ENCODE measurements around the gene FBXL7.

The FBXL7 gene

GRCh38 chr5:15727375-15727774 lies 227.4 kb downstream of the FBXL7 start:
- no peak for DNase-seq

- no peak for DNase-seq
Measured at GRCh38 chr5:15728811-15729210, 228.8 kb downstream of the FBXL7 start.

GRCh38 chr5:15731699-15732098 lies 231.7 kb downstream of the FBXL7 start:
- no peak for DNase-seq

- DNase-seq: no peak
Measured at GRCh38 chr5:15734058-15734457, 234.1 kb downstream of the FBXL7 start.

GRCh38 chr5:15737036-15737821 lies 237.2 kb downstream of the FBXL7 start:
- no peak for DNase-seq

GRCh38 chr5:15737871-15738664 lies 238.1 kb downstream of the FBXL7 start:
- DNase-seq: no peak

GRCh38 chr5:15740383-15740782 lies 240.4 kb downstream of the FBXL7 start:
- DNase-seq: no peak

- DNase-seq: no peak
Measured at GRCh38 chr5:15741591-15741990, 241.6 kb downstream of the FBXL7 start.

- DNase-seq: no peak
Measured at GRCh38 chr5:15746833-15747232, 246.9 kb downstream of the FBXL7 start.

GRCh38 chr5:15748266-15748665 lies 248.3 kb downstream of the FBXL7 start:
- no peak for DNase-seq

- DNase-seq: no peak
Measured at GRCh38 chr5:15752663-15753285, 252.8 kb downstream of the FBXL7 start.

GRCh38 chr5:15753752-15754151 lies 253.8 kb downstream of the FBXL7 start:
- no peak for DNase-seq

GRCh38 chr5:15757103-15757502 lies 257.1 kb downstream of the FBXL7 start:
- no peak for DNase-seq

GRCh38 chr5:15757619-15758018 lies 257.6 kb downstream of the FBXL7 start:
- no peak for DNase-seq

- no peak for DNase-seq
Measured at GRCh38 chr5:15762668-15763067, 262.7 kb downstream of the FBXL7 start.

- DNase-seq: no peak
Measured at GRCh38 chr5:15763754-15764153, 263.8 kb downstream of the FBXL7 start.

GRCh38 chr5:15768936-15769335 lies 269.0 kb downstream of the FBXL7 start:
- DNase-seq: no peak

GRCh38 chr5:15772131-15772530 lies 272.2 kb downstream of the FBXL7 start:
- no peak for DNase-seq

- no peak for DNase-seq
Measured at GRCh38 chr5:15774632-15775031, 274.7 kb downstream of the FBXL7 start.

GRCh38 chr5:15776346-15776745 lies 276.4 kb downstream of the FBXL7 start:
- DNase-seq: no peak

GRCh38 chr5:15783734-15784133 lies 283.8 kb downstream of the FBXL7 start:
- DNase-seq: no peak

- no peak for DNase-seq
Measured at GRCh38 chr5:15785531-15785981, 285.6 kb downstream of the FBXL7 start.

- DNase-seq: no peak
Measured at GRCh38 chr5:15786326-15786725, 286.3 kb downstream of the FBXL7 start.

- DNase-seq: no peak
Measured at GRCh38 chr5:15786884-15787283, 286.9 kb downstream of the FBXL7 start.

Measured in 8988T (cell line).